ENCODE measurements around the gene ARID1B. TPM values are rescaled to one million over a fixed set of nuclear protein-coding genes. Genes with fewer than 3 reads are reported as not detected.

Gene ARID1B
- total RNA-seq, 1 experiment from 2014 or later = 63.9 TPM

DNA sequence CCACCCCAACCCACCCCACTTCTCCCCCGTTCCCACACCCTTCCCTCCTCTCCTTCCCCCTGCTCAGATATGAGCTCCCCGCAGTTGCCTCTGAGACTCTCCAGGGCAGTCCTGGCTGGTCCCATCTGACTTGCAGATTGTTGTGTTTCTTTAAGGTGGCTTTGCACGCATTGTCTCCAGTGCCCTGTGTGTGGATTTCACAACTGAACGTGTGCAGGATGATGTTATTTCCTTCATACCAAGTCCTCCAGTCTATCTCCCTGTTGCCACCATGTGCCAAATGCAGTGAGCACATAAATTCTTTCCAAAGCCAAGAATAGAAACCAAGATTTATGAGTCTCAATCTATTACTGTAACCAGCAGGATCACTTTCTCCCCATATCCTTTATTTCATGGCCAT lies 467.0 kb downstream of the ARID1B start:
- BruUV-seq (replicated peaks) = no TSS peak
- ChIA-PET CTCF (no interaction called here), POLR2A (interaction anchor here (0.7 kb wide), 2 partner anchors 10 to 136 kb away, joined by 3 read pairs; no protein-coding TSS in a partner anchor)
- H3K36me3 Mint-ChIP-seq (ENCODE audit: insufficient read depth, unreplicated experiment) = peaks cover 5% of the 10 kb centered on the region
- DNase-seq (ENCODE audit: unreplicated experiment) = peak; percentile 55
- intact Hi-C loops (cut with micrococcal nuclease) = no loop called here
- H3K4me1 Mint-ChIP-seq (ENCODE audit: insufficient read depth, unreplicated experiment) = peaks cover 5% of the 10 kb centered on the region
- H3K9me3 Mint-ChIP-seq (ENCODE audit: unreplicated experiment) = peaks cover 5% of the 10 kb centered on the region
- TF ChIP-seq, protein P1, sequence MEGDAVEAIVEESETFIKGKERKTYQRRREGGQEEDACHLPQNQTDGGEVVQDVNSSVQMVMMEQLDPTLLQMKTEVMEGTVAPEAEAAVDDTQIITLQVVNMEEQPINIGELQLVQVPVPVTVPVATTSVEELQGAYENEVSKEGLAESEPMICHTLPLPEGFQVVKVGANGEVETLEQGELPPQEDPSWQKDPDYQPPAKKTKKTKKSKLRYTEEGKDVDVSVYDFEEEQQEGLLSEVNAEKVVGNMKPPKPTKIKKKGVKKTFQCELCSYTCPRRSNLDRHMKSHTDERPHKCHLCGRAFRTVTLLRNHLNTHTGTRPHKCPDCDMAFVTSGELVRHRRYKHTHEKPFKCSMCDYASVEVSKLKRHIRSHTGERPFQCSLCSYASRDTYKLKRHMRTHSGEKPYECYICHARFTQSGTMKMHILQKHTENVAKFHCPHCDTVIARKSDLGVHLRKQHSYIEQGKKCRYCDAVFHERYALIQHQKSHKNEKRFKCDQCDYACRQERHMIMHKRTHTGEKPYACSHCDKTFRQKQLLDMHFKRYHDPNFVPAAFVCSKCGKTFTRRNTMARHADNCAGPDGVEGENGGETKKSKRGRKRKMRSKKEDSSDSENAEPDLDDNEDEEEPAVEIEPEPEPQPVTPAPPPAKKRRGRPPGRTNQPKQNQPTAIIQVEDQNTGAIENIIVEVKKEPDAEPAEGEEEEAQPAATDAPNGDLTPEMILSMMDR (IDR thresholded peaks at IDR 0.05; ENCODE audit: unreplicated experiment) = no peak
- H3K27ac Mint-ChIP-seq (ENCODE audit: low read depth, unreplicated experiment) = no peak overlapping the region
- H3K4me3 Mint-ChIP-seq (ENCODE audit: unreplicated experiment) = no peak overlapping the region
- H3K27me3 Mint-ChIP-seq (ENCODE audit: insufficient read depth, unreplicated experiment) = peaks cover 12% of the 10 kb centered on the region

DNA sequence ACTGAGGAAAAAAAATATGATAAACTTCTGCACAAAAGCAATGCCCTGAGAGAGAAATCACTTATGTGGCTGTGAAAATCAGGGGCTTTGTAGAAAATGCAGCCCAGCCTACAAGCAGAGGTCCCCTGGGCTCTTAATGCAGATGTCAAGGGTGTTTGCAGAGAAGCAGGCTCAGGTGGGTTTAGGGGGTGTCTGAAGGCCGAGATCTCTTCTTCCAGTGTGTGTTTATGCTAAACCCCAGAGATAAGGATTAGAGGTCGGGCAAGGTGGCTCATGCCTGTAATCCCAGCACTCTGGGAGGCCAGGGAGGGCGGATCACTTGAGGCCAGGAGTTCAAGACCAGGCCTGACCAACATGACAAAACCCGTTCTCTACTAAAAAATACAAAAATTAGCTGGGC lies 467.6 kb downstream of the ARID1B start:
- intact Hi-C loops (cut with micrococcal nuclease) = no loop called here
- Mint-ChIP-seq H3K36me3 (ENCODE audit: insufficient read depth, unreplicated experiment) (peaks cover 5% of the 10 kb centered on the region), H3K9me3 (ENCODE audit: unreplicated experiment) (peaks cover 5% of the 10 kb centered on the region), H3K27ac (ENCODE audit: low read depth, unreplicated experiment) (no peak overlapping the region), H3K4me3 (ENCODE audit: unreplicated experiment) (no peak overlapping the region), H3K4me1 (ENCODE audit: insufficient read depth, unreplicated experiment) (peaks cover 5% of the 10 kb centered on the region), H3K27me3 (ENCODE audit: insufficient read depth, unreplicated experiment) (peaks cover 18% of the 10 kb centered on the region)
- TF ChIP-seq, protein P1 (IDR thresholded peaks at IDR 0.05; ENCODE audit: unreplicated experiment) = no peak
- POLR2A ChIA-PET = interaction anchor here (0.7 kb wide), 1 partner anchor 9 kb away, joined by 3 read pairs; no protein-coding TSS in a partner anchor
- no peak for DNase-seq (ENCODE audit: unreplicated experiment)
- CTCF ChIA-PET = no interaction called here
- no TSS peak for BruUV-seq (replicated peaks)

DNA sequence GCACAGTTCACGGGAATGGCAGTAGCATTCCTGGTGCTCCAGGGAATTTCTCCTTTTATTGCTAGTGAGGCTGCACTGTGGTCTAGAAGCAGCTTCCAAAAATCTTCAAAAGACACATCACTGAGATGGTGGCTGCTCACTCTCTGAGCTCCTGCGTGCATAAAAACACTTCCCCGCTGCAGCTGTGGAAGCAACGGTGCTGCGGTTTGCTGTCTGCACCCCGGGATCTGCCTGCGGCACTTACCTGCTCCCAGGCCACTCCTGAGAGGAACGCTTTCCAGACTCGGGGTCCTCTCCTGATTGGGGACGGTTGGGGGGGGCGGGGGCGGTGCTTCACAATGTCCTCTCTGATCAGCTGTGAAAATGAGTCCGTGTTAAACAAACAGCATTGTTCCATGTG lies 468.3 kb downstream of the ARID1B start:
- no peak for DNase-seq (ENCODE audit: unreplicated experiment)
- Mint-ChIP-seq H3K36me3 (ENCODE audit: insufficient read depth, unreplicated experiment) (peaks cover 5% of the 10 kb centered on the region), H3K27me3 (ENCODE audit: insufficient read depth, unreplicated experiment) (peaks cover 24% of the 10 kb centered on the region), H3K4me3 (ENCODE audit: unreplicated experiment) (no peak overlapping the region), H3K9me3 (ENCODE audit: unreplicated experiment) (peaks cover 5% of the 10 kb centered on the region), H3K27ac (ENCODE audit: low read depth, unreplicated experiment) (no peak overlapping the region), H3K4me1 (ENCODE audit: insufficient read depth, unreplicated experiment) (peaks cover 5% of the 10 kb centered on the region)
- ChIA-PET POLR2A (no interaction called here), CTCF (no interaction called here)
- intact Hi-C loops (cut with micrococcal nuclease) = no loop called here
- BruUV-seq (replicated peaks) = no TSS peak
- TF ChIP-seq, protein P1 (IDR thresholded peaks at IDR 0.05; ENCODE audit: unreplicated experiment) = no peak

DNA sequence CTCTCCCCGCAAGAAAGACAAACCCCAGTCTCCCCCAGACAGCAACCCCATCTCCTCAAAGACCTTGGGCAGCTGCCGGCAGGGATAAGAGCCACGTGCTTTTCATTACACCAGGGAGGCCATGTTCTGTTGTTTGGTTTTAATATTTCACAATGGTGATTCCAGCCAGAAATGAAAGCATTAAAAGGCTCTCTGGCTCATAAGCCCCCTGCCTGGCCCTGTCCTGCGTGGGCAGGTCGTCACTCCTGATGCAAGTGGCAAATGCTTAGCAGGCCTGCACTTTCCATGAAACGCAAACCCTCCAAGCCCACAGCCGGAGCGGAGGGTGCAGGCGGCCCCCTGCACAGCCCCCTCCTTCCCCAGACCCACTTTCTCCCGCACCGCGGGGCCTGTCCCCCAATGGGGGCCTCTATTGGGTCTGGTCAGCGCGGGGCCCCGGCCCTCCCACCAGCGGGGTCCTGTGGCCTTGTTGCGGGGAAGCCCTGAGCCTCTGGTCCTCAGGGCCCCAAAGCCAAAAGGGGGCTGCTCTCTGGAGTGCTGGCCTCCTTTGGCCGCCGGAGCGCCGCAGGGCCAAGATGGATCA lies 469.0 kb downstream of the ARID1B start:
- peaks cover 25% of the 10 kb centered on the region for H3K27me3 Mint-ChIP-seq (ENCODE audit: insufficient read depth, unreplicated experiment)
- TF ChIP-seq, protein P1 (IDR thresholded peaks at IDR 0.05; ENCODE audit: unreplicated experiment) = no peak
- intact Hi-C loops (cut with micrococcal nuclease) = no loop called here
- H3K27ac Mint-ChIP-seq (ENCODE audit: low read depth, unreplicated experiment) = no peak overlapping the region
- peaks cover 5% of the 10 kb centered on the region for H3K36me3 Mint-ChIP-seq (ENCODE audit: insufficient read depth, unreplicated experiment)
- CTCF ChIA-PET = no interaction called here
- H3K4me1 Mint-ChIP-seq (ENCODE audit: insufficient read depth, unreplicated experiment) = peaks cover 5% of the 10 kb centered on the region
- no TSS peak for BruUV-seq (replicated peaks)
- POLR2A ChIA-PET = no interaction called here
- H3K4me3 Mint-ChIP-seq (ENCODE audit: unreplicated experiment) = no peak overlapping the region
- H3K9me3 Mint-ChIP-seq (ENCODE audit: unreplicated experiment) = peaks cover 5% of the 10 kb centered on the region
- no peak for DNase-seq (ENCODE audit: unreplicated experiment)

Measured in MCF 10A (cell line).